ENCODE results near the gene FOXC2.

Gene FOXC2

DNA sequence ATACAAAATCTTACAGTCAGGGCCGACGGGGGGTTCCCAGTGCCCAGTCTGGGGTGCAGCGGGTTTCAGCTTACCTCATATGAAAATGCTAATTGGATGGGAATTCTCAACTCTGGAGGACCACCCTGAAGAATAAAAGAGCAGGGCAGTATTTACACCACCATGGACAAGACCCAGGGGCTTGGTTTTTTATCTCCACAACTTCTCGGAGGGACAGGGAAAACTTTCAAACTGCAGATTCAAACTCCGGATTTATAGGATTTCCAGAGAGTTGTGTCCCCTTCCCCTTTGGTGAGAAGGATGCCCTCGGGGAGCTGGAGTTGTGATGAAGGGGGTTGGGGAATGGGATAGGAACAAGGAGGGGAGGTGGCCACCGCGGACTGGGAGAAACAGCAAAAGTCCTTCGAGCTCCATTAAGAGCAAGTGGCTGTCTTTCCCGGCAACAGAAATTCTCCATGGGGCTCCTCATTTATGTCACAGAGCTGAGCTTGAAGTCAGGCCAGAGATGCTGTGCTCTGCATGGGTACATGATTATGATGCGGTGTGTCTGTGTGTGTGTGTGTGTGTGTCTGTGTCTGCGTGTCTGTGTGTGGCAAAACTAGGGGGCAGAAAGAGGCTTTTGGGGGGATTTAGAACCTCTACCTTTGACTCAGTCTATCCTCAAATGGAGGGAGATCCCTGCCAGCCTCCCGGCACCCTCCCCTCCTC, 27.4 kb downstream of the FOXC2 start:
- peak; percentile 30 for DNase-seq

GRCh38 chr16:86594721-86595120, 28.1 kb downstream of the FOXC2 start:
- DNase-seq = peak; percentile 21

GRCh38 chr16:86595983-86596605, 29.5 kb downstream of the FOXC2 start:
- peak; percentile 35 for DNase-seq

GRCh38 chr16:86597126-86597879, 30.7 kb downstream of the FOXC2 start:
- peak; percentile 47 for DNase-seq

DNA sequence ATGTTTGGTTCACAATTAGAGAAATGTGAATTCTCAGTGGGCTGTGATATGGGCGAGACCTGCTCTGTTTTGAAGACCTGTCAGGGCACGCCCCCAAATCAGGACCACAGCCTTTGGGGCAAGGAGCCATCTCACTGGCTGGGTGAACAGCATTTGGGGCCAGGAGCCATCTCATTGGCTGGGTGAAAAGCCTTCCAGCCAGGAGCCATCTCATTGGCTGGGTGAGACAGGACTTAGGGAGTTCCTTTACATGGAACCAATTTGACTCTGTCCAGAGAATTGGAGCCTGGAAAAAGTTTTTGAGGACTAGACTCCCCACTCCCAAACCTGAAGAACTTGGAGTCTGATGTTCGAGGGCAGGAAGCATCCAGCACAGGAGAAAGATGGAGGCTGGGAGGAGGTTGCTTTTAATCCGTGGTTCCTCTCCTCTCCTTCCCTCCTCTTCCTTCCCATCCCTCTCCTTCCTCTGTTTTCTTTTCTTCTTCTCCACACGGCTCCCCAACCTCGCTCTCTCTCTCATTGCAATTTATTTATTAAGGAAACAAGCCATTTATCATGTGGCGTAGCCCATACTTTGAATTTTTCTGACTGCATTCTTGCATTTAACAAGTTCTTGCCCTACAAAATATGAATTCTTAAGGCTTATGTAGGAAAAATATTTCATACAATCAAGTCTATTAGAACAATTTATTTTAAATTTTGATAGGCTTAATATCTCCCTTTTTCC, 31.4 kb downstream of the FOXC2 start:
- DNase-seq = no peak

GRCh38 chr16:86598607-86599565, 32.3 kb downstream of the FOXC2 start:
- DNase-seq = no peak

- peak; percentile 7 for DNase-seq
These were observed 34.7 kb downstream of the FOXC2 start for GRCh38 chr16:86601356-86601755.

- peak; percentile 17 for DNase-seq
These were observed 35.9 kb downstream of the FOXC2 start for GRCh38 chr16:86602521-86602920.

- DNase-seq = no peak
These were observed 38.0 kb downstream of the FOXC2 start for GRCh38 chr16:86604436-86605193.

- peak; percentile 12 for DNase-seq
These were observed 39.3 kb downstream of the FOXC2 start for GRCh38 chr16:86605950-86606349.

DNA sequence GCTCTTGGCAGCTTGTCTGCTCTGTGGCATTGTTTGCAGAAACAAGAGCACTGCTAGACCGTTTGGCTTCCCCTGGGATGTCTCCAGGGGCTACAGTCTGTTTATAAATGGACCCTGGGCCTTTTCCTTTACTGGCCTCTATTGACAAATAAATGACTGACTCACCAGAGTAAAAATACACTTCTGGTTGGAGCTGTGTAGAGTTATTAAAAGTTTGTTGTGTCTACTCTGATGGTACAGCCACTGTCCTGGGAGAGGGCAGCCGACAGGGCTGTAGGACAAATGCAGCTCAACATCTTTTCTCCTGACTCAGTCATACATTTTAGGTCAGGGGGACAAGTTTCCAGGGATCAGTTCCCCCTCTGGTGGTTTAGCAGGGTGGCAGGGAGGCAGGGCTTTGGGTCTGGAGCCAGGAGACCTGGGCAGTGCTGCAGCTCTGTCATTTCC, 41.7 kb downstream of the FOXC2 start:
- no peak for DNase-seq

DNA sequence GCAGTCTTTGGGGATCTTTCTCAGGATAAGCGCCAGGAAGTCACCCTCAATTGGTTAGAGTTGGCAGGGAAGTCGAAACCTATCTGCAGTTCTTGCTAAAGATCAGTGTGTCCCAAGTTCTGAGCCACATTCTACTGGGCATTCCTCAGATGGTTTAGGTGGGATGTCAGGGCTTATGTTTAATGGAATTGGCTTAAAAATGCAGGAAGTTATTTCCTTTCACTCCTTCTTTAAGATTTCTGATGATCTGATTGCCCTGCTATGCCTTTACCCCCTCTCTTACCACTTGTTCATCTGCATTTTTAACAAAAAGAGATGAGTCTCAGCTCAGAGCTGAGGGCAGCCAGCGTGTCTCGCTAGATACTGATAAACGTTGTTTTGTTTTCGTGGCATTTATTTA, 42.5 kb downstream of the FOXC2 start:
- no peak for DNase-seq

DNA sequence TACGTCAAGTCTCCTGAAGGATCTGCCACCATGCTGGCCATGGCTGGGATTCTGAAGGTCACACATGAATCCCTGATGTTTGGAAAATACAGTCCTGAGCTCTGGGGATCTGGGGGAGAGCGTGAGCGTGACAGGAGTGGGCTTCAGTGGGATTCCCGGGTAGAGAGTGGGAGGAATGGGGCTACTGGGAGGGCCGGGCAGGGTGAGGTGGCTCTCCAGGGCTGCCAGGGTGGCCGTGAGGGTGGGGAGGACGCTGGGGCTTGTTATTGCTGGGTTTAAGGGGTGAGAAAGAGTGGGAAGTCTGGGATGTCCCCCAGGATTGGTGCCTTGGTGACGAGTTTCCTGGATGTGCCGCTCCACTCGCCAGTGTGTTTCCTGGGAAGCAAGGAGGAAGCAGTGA, 43.0 kb downstream of the FOXC2 start:
- no peak for DNase-seq

DNA sequence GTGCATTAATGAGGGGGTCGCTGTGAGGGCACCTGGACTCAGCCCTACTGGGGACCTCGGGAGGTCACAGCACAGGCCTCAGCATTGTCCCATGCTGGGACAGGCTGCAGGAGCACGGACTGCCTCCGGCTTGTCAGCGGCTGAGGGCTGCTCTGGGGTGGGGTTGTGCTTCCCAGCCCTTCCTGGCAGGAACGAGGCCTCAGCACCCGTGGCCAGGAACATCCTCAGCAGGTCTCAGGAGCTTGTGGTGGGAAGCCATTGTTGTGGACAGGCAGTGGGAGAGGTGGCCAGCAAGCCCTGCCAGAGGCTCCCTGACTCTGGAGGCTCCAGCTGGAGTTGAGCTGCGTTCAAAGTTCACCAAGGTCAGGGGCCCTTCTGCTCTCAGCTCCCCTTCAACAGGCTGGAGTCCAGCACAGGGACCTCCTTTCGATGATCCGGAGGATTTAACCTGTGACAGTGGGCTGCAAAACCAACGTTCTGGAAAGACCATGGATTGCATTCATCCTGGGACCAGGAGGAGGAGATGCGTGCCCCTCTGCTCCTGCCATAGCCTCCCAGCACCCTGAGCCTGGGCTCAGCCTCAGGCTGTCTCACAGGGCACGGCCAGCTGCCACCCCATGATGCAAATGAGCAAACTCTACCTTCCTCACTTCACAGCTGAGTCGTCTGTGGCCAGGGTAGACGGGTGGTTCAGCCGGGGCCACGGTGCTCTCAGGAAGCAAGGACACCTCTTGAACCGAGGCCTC, 44.3 kb downstream of the FOXC2 start:
- no peak for DNase-seq

DNA sequence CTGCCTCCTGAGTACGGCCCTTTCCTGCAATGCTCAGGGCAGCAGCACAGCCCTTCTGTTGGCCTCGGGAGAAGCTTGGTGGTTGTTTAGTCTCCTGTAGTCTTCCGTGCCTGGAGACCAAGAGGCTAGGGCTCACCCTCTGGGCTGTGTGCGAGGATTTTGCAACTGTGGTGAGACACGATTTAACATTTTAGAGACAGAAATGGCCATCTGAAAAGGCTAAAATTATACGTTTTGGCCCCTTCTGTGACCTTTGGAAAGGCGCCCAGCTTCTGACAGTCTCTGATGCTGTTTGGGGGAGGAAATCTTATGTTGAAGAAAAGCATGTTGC, 44.9 kb downstream of the FOXC2 start:
- DNase-seq = peak; percentile 57

DNA sequence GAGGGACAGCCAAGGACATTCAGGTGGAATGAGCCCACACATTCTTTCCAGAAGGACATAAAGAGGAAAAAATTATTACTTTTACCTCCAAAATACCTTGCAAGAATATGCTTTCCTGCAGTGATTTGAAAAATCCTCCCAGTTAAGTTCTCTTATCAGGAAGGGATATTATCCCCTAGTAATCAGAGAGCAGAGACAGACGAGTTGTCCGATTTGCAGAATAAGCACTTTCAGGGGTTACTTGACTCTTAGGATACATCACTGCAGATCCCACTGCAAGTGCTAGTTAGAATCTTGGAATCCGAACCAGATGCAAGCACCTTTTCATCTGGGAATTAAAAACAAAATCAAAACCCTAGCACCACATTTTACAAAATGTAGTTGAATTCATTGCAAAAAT, 45.3 kb downstream of the FOXC2 start:
- DNase-seq = no peak

- no peak for DNase-seq
These were observed 48.1 kb downstream of the FOXC2 start for GRCh38 chr16:86614699-86615098.

DNA sequence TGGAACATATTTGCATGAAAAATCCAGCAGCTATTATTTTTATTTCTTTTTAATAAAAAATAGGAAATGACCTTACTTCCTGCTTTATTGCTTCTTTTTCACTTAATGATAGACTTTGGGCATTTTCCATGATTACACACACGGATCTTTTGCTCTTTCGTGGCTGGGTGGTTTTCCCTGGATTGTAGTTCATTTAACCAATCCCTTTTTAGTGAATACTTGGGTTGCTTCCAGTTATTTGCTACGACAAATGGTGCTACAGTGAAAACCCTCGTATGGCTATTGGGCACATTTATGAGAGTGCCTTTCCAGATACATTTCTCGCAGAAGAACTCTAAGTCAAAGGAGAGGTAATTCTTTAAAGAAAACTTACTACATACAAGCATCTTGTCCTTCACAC, 50.3 kb downstream of the FOXC2 start:
- no peak for DNase-seq

DNA sequence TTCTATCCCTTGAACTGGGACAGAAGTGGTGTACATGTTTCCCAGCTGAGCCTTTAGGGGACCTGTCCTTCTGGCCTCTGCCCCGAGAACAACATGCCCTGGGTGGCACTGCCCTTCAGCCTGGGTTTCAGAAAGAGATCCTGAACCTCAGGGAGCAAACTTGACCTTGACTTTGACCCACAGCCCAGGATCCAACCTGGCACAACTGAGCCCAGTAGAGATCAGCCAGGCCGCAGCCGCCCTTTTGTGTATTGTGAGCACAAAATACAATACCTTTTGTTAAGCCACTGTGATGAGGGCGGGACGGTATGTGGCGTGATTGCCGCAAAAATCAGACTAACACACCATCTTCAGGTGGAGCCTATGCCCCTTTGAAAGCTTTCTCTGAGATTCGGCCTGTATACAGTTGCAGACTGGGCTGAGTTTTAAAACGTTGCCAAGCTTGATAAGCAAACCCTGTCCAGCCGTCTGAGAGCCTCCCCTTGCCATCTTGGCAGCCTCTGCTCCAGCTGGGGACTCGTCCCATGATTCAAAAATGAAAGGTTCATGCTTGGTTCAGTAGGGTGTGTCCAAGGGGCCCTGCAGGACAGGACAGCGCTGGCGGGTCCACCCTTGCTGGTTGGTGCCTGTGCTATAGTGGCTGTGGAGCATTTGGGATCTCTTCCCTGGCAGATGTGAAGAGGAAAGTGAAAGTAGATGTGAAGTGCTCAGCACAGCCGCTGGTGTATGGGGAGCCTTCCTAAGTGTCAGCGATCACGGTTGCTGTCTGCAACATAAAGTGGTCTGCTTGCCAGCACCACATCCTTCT, 52.0 kb downstream of the FOXC2 start:
- no peak for DNase-seq

Data from right forelimb (tissue), 1 donor.